HepG2 (cell line): ENCODE results near the gene ECSIT. TPM values are rescaled to one million over a fixed set of nuclear protein-coding genes. Genes with fewer than 3 reads are reported as not detected.

Experiments
- CC2D1A ChIP-seq: sonication (generic); formaldehyde crosslinking; IDR thresholded peaks from 2 replicates; pipeline ENCODE4 v1.8.1; 2023; ENCODE audit warnings: mild to moderate bottlenecking, missing genetic modification reagents
- DR1 ChIP-seq: sonication (generic); formaldehyde crosslinking; IDR thresholded peaks from 2 replicates; pipeline ENCODE4 v1.8.0; 2021; ENCODE audit warnings: mild to moderate bottlenecking, missing genetic modification reagents, inconsistent platforms
- ELF4 ChIP-seq: sonication (generic); formaldehyde crosslinking; IDR thresholded peaks from 2 replicates; pipeline ENCODE4 v1.5.0; 2020; ENCODE audit warnings: missing genetic modification reagents, mild to moderate bottlenecking, moderate library complexity, borderline replicate concordance
- ELK4 ChIP-seq: sonication (generic); formaldehyde crosslinking; IDR thresholded peaks from 2 replicates; pipeline ENCODE4 v1.9.0; 2021; ENCODE audit warnings: missing genetic modification reagents, borderline replicate concordance
- FOXO1 ChIP-seq: sonication (generic); formaldehyde crosslinking; IDR thresholded peaks from 2 replicates; pipeline ENCODE4 v1.4.0; 2020; ENCODE audit warnings: missing genetic modification reagents
- GATAD1 ChIP-seq: IDR thresholded peaks from 2 replicates; pipeline ENCODE4 v1.6.1; 2016; ENCODE audit warnings: missing genetic modification reagents, missing compliant biosample characterization
- GTF2F1 ChIP-seq: fragments of 150-350 bp; IDR thresholded peaks from 2 replicates; pipeline ENCODE4 v1.6.1; 2014; ENCODE audit warnings: low read length
- KAT7 ChIP-seq: IDR thresholded peaks from 2 replicates; pipeline ENCODE4 v1.6.1; 2018; ENCODE audit warnings: borderline replicate concordance, missing compliant biosample characterization
- NFATC3 ChIP-seq: sonication (generic); formaldehyde crosslinking; IDR thresholded peaks from 2 replicates; pipeline ENCODE4 v1.5.1; 2020; ENCODE audit warnings: mild to moderate bottlenecking, missing genetic modification reagents
- ZBTB7A ChIP-seq: sonication (generic); formaldehyde crosslinking; IDR thresholded peaks from 2 replicates; pipeline ENCODE4 v1.8.0; 2022; ENCODE audit warnings: mild to moderate bottlenecking, missing genetic modification reagents
- ZKSCAN8 ChIP-seq: IDR thresholded peaks from 2 replicates; pipeline ENCODE4 v1.6.1; 2016; ENCODE audit warnings: borderline replicate concordance, missing genetic modification reagents, missing compliant biosample characterization
- ZNF205 ChIP-seq: IDR thresholded peaks from 2 replicates; pipeline ENCODE4 v1.6.1; 2018; ENCODE audit warnings: missing biosample characterization, missing genetic modification reagents
- ZNF224 ChIP-seq: sonication (generic); formaldehyde crosslinking; IDR thresholded peaks from 2 replicates; pipeline ENCODE4 v1.5.0; 2020; ENCODE audit warnings: mild to moderate bottlenecking, missing genetic modification reagents
- ZNF280D ChIP-seq: sonication (generic); formaldehyde crosslinking; IDR thresholded peaks from 2 replicates; pipeline ENCODE4 v1.5.1; 2020; ENCODE audit warnings: mild to moderate bottlenecking, missing genetic modification reagents
- ZNF749 ChIP-seq: sonication (generic); formaldehyde crosslinking; IDR thresholded peaks from 2 replicates; pipeline ENCODE4 v1.8.0; 2022; ENCODE audit warnings: mild to moderate bottlenecking, missing genetic modification reagents, moderate library complexity, borderline replicate concordance
- ZNF839 ChIP-seq: sonication (generic); formaldehyde crosslinking; IDR thresholded peaks from 2 replicates; pipeline ENCODE4 v1.4.0; 2020; ENCODE audit warnings: missing genetic modification reagents, mild to moderate bottlenecking, borderline replicate concordance
- ZSCAN30 ChIP-seq: sonication (generic); formaldehyde crosslinking; IDR thresholded peaks from 2 replicates; pipeline ENCODE4 v1.5.0; 2020; ENCODE audit warnings: mild to moderate bottlenecking, missing genetic modification reagents
- polyA plus RNA-seq, 8 experiments: library from polyadenylated mRNA; depleted of rRNA in 3 of 8; stranded (reverse) in 7 of 8; unstranded in 1 of 8; fragments of >200 nt; fragmentation: Illumina TruSeq in 4 of 8; extraction: Trizol in 4 of 8; gene quantifications; 2 replicates each; pipeline versions ENCODE4 v1.2.1 to v1.2.3, GENCODE V29; 2011 to 2016; ENCODE audit warnings: low read depth in 4 of 8, missing spikeins in 1 of 8, mixed read lengths in 1 of 8; ENCODE audit not compliant: insufficient read depth in 1 of 8
- total RNA-seq, 5 experiments: library from RNA; depleted of rRNA; stranded (reverse); fragments of >200 nt; fragmentation: Illumina TruSeq; extraction: Trizol; gene quantifications; 2 replicates each; pipeline ENCODE4 v1.2.3, GENCODE V29; 2016; ENCODE audit warnings: low read depth in 1 of 5
- TF ChIP-seq, protein P1 (sequence below): sonication (generic); formaldehyde crosslinking; IDR thresholded peaks from 2 replicates; pipeline ENCODE4 v1.9.0; 2022; ENCODE audit warnings: missing genetic modification reagents, mild to moderate bottlenecking, borderline replicate concordance
- TF ChIP-seq, protein P2 (sequence below): sonication (generic); formaldehyde crosslinking; IDR thresholded peaks from 2 replicates; pipeline ENCODE4 v1.4.0; 2020; ENCODE audit warnings: mild to moderate bottlenecking, missing genetic modification reagents, borderline replicate concordance
- TF ChIP-seq, protein P3 (sequence below), 2 experiments: sonication (generic) in 1 of 2; formaldehyde crosslinking in 1 of 2; IDR thresholded peaks; 2 replicates each; pipeline versions ENCODE4 v1.5.1 to v1.6.1; 2011 to 2020; ENCODE audit warnings: borderline replicate concordance in 1 of 2, low read depth in 1 of 2, low read length in 1 of 2, mild to moderate bottlenecking in 1 of 2, missing genetic modification reagents in 1 of 2, moderate library complexity in 1 of 2

The ECSIT gene
- total and polyA plus RNA-seq, 2 of the 13 experiments (the other 11 are each of a cell fraction or from before 2014, with no cell fraction given): 36.4 to 62.3 TPM

DNA sequence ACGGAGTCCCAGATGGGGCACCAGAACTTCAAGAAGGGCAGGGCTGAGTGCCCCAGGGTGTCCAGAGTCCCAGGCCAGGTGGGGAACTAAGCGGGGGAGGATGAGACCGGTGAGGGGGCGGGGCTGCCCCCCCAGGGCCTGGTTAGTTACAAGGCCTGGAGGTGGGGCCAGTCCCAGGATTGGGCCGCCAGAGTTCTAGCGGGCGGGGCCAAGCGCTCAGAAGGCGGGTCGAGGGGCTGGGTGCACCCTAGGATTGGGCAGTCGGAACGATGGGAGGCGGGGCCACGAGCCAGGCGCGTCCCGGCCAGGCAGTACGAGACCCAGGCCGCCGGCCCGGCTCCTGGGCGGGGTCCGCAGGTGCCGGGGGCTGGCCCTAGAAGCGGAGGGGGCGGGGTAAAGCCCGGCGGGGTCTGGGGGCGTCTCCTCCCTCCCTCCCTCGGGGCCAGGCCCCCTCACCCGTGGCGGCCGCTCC is 23.9 kb downstream of the ECSIT start (continued):
- TF ChIP-seq, protein P1, sequence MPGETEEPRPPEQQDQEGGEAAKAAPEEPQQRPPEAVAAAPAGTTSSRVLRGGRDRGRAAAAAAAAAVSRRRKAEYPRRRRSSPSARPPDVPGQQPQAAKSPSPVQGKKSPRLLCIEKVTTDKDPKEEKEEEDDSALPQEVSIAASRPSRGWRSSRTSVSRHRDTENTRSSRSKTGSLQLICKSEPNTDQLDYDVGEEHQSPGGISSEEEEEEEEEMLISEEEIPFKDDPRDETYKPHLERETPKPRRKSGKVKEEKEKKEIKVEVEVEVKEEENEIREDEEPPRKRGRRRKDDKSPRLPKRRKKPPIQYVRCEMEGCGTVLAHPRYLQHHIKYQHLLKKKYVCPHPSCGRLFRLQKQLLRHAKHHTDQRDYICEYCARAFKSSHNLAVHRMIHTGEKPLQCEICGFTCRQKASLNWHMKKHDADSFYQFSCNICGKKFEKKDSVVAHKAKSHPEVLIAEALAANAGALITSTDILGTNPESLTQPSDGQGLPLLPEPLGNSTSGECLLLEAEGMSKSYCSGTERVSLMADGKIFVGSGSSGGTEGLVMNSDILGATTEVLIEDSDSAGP (CRISPR knock-in tag): no peak
- TF ChIP-seq ELF4 (CRISPR knock-in tag): no peak
- TF ChIP-seq, protein P2, sequence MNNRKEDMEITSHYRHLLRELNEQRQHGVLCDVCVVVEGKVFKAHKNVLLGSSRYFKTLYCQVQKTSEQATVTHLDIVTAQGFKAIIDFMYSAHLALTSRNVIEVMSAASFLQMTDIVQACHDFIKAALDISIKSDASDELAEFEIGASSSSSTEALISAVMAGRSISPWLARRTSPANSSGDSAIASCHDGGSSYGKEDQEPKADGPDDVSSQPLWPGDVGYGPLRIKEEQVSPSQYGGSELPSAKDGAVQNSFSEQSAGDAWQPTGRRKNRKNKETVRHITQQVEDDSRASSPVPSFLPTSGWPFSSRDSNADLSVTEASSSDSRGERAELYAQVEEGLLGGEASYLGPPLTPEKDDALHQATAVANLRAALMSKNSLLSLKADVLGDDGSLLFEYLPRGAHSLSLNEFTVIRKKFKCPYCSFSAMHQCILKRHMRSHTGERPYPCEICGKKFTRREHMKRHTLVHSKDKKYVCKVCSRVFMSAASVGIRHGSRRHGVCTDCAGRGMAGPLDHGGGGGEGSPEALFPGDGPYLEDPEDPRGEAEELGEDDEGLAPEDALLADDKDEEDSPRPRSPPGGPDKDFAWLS (CRISPR knock-in tag): no peak
- TF ChIP-seq ZNF749 (CRISPR knock-in tag): no peak
- no peak for TF ChIP-seq DR1
- no peak for TF ChIP-seq CC2D1A
- TF ChIP-seq ZNF224: no peak
- no peak for TF ChIP-seq NFATC3 (CRISPR knock-in tag)
- peak; percentile 58; the same call in 1 of the 2 replicates for TF ChIP-seq KAT7 (CRISPR knock-in tag)
- TF ChIP-seq ZBTB7A (CRISPR knock-in tag): no peak
- TF ChIP-seq ZNF280D (CRISPR knock-in tag): no peak
- no peak for TF ChIP-seq ZNF839 (CRISPR knock-in tag)
- TF ChIP-seq GATAD1 (CRISPR knock-in tag): peak; percentile 1; the same call in 1 of the 2 replicates
- TF ChIP-seq FOXO1 (CRISPR knock-in tag): no peak
- TF ChIP-seq ZSCAN30 (CRISPR knock-in tag): no peak
- TF ChIP-seq ZNF205 (CRISPR knock-in tag): 0 out of 2 replicates have a peak, but pooled peaks have one; percentile 12
- TF ChIP-seq, protein P3, sequence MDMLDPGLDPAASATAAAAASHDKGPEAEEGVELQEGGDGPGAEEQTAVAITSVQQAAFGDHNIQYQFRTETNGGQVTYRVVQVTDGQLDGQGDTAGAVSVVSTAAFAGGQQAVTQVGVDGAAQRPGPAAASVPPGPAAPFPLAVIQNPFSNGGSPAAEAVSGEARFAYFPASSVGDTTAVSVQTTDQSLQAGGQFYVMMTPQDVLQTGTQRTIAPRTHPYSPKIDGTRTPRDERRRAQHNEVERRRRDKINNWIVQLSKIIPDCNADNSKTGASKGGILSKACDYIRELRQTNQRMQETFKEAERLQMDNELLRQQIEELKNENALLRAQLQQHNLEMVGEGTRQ (IDR thresholded peaks at IDR 0.05; ENCODE audit: low read depth, low read length): no peak
- TF ChIP-seq, protein P3 (CRISPR knock-in tag; IDR thresholded peaks at IDR 0.05; ENCODE audit: borderline replicate concordance): no peak
- no peak for TF ChIP-seq ZKSCAN8
- TF ChIP-seq GTF2F1: no peak
- TF ChIP-seq ELK4 (CRISPR knock-in tag): no peak
